Measurements from ENCODE around the gene ZNF174.

ZNF174 gene

GRCh38 chr16:3443108-3444031, 42.4 kb downstream of the ZNF174 start, which contains the start of the genes NAA60 and ZNF597:
NAA60 (plus strand) TSS chr16:3443680; CDS start chr16:3476228, 32,548 bp downstream.
ZNF597 (minus strand) TSS chr16:3443504; CDS start chr16:3443153, 351 bp downstream.
- DNase-seq (ENCODE audit: low spot score), result peak; percentile 91

- DNase-seq (ENCODE audit: low spot score), result peak; percentile 70
These were observed 43.0 kb downstream of the ZNF174 start for GRCh38 chr16:3444032-3444388.

DNA sequence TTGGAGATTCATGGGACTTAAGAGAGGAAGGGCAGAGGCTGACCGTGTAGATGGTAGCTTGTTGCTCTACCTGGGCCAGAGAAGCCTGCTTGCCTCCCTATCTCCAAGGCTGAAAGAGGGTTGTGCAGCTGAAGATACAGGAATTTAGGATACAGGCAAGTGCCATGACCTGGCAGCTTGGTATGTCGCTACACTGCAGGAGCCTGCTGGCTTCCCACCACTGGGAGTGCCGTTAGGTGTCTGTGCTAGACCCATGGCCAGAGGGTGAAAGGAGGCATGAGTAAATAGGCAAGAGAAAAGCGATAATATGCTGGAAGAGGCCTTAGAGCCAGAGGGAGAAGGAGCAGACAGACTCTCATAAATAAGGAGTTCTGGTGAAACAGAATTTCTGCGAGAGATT, 53.1 kb downstream of the ZNF174 start:
- DNase-seq (ENCODE audit: low spot score), result no peak

DNA sequence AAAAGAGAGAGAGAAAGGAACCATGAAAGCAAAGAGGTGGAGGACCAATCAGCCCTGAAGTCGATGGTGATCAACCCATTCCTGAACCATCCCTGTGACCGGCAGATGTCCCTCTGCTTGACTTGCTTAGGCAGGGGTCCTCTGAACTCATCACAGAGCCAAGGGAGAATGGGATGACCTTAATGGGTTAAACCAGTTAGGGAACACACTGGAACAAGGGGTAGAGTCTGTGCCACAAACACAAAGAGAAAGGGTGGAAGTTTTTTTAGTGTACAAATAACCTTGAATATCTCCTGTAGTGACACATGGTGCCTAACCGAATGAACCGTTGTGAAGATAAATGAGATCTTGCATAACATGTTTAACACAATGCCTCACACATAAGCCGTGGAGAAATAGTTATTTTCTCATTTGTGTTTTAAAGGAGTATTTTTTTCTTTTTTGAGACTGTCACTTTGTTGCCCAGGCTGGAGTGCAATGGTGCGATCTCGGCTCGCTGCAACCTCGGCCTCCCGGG, 53.7 kb downstream of the ZNF174 start:
- no peak for DNase-seq (ENCODE audit: low spot score)

DNA sequence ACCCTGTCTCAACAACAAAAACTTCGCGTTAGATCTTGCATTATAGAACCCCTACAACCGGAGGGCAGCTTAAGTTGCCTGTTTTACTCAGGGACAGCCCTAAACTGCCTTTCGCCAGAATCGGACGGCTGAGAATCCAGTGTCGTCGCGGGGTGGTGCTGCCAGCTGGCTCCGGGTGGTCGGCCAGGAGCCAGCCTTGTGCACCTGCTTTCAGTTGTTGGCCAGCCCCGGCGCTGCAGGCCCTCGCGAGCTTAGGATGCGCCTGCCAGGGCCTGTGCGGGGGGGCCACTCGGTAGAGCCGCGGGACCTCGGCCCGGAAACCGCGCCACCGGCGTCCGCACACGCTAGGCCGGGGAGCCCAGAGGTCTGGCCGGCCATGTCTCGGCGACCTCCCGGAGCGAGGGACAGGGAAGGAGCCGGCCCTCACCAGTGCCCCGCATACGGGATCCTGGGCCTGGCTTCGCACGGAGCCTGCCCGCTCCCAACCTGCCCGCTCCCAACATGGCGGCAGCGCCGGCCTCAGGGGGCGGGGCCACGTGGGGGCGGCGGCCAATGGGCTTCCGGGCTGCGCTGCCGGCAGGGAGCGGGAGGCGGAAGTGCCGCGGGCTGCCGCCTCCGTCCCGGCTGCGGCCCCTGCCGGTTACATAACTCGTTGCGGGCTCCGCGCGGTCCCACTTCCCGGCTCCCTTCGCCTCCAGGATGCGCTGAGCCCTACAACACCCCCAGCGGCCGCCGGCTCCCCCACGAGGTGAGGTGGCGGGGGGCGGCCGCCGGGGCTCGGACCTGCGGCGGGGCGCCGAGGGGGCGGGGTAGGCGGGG, 56.6 kb downstream of the ZNF174 start:
- DNase-seq (ENCODE audit: low spot score), result peak; percentile 100

- peak; percentile 65 for DNase-seq (ENCODE audit: low spot score)
These were observed 57.4 kb downstream of the ZNF174 start for GRCh38 chr16:3458278-3458851.

DNA sequence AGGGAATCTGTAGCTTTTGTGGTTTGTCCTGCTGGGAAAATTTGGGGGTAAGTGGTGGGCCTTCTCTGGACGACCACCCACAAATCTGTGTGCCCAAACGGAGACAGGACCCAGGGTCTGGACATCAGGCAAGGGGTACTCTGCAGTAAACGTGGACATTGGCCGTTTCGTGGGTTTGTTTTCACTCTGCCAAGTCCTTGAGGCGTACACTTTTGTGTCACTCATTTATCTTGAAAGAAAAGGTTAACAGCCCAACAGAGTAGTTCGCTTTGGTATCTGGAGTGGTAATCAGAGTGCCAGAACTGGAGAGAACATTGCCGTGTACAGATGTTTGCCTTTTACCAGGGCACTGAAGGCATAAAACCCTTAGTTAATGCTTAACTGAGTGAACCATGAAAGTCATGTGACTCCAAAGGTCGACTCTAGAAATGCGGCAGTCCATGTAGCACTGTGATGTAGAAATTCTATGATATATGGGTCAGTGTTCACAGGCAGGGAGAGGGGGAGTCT, 57.9 kb downstream of the ZNF174 start:
- DNase-seq (ENCODE audit: low spot score), result no peak

Measured in AG20443 (cell line).